GM18511 (cell line): ENCODE measurements around the gene GH1.
"Not testable (repeated sequence)": the region's sequence is repeated elsewhere in the genome, so short reads cannot be mapped to it uniquely, and the experiment has no call there.

Experiments
- ATAC-seq: cut with Tn5 transposase; IDR thresholded peaks from one replicate; pipeline ENCODE4 v1.9.1; 2021; ENCODE audit warnings: mild to moderate bottlenecking, moderate library complexity; ENCODE audit not compliant: unreplicated experiment

Gene GH1

GRCh38 chr17:63869491-63870291, 48.9 kb downstream of the GH1 start:
- ATAC-seq = not testable (repeated sequence)
